HL-60 (cell line): Measurements from ENCODE around the gene HPSE.

Experiments used
- GABPA ChIP-seq: IDR thresholded peaks from 2 replicates; pipeline ENCODE4 v1.6.1; 2012; ENCODE audit warnings: low read depth
- POLR2AphosphoS5 ChIP-seq: IDR thresholded peaks from 2 replicates; pipeline ENCODE4 v1.6.1; 2012; ENCODE audit warnings: low read depth
- SPI1 ChIP-seq: IDR thresholded peaks from 2 replicates; pipeline ENCODE4 v1.6.1; 2012; ENCODE audit warnings: low read depth, mild to moderate bottlenecking, borderline replicate concordance
- TF ChIP-seq, protein P1 (sequence below): IDR thresholded peaks from one replicate; pipeline ENCODE4 v1.5.1; 2011; ENCODE audit warnings: low read length, control low read depth, inconsistent platforms; ENCODE audit not compliant: insufficient read depth
- TF ChIP-seq, protein P2 (sequence below): IDR thresholded peaks from 2 replicates; pipeline ENCODE4 v1.6.1; 2012; ENCODE audit warnings: low read depth; ENCODE audit not compliant: insufficient replicate concordance

GRCh38 chr4:83257811-83258210, 76.8 kb downstream of the HPSE start:
- TF ChIP-seq, protein P1, sequence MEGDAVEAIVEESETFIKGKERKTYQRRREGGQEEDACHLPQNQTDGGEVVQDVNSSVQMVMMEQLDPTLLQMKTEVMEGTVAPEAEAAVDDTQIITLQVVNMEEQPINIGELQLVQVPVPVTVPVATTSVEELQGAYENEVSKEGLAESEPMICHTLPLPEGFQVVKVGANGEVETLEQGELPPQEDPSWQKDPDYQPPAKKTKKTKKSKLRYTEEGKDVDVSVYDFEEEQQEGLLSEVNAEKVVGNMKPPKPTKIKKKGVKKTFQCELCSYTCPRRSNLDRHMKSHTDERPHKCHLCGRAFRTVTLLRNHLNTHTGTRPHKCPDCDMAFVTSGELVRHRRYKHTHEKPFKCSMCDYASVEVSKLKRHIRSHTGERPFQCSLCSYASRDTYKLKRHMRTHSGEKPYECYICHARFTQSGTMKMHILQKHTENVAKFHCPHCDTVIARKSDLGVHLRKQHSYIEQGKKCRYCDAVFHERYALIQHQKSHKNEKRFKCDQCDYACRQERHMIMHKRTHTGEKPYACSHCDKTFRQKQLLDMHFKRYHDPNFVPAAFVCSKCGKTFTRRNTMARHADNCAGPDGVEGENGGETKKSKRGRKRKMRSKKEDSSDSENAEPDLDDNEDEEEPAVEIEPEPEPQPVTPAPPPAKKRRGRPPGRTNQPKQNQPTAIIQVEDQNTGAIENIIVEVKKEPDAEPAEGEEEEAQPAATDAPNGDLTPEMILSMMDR, result no peak
- no peak for TF ChIP-seq GABPA
- TF ChIP-seq SPI1, result no peak
- TF ChIP-seq POLR2AphosphoS5, result no peak
- TF ChIP-seq, protein P2, sequence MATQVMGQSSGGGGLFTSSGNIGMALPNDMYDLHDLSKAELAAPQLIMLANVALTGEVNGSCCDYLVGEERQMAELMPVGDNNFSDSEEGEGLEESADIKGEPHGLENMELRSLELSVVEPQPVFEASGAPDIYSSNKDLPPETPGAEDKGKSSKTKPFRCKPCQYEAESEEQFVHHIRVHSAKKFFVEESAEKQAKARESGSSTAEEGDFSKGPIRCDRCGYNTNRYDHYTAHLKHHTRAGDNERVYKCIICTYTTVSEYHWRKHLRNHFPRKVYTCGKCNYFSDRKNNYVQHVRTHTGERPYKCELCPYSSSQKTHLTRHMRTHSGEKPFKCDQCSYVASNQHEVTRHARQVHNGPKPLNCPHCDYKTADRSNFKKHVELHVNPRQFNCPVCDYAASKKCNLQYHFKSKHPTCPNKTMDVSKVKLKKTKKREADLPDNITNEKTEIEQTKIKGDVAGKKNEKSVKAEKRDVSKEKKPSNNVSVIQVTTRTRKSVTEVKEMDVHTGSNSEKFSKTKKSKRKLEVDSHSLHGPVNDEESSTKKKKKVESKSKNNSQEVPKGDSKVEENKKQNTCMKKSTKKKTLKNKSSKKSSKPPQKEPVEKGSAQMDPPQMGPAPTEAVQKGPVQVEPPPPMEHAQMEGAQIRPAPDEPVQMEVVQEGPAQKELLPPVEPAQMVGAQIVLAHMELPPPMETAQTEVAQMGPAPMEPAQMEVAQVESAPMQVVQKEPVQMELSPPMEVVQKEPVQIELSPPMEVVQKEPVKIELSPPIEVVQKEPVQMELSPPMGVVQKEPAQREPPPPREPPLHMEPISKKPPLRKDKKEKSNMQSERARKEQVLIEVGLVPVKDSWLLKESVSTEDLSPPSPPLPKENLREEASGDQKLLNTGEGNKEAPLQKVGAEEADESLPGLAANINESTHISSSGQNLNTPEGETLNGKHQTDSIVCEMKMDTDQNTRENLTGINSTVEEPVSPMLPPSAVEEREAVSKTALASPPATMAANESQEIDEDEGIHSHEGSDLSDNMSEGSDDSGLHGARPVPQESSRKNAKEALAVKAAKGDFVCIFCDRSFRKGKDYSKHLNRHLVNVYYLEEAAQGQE, result no peak
